ENCODE results near the gene STIM1. TPM values are rescaled to one million over a fixed set of nuclear protein-coding genes. Genes with fewer than 3 reads are reported as not detected.

The STIM1 gene
- total RNA-seq, 1 experiment from 2014 or later = 28.3 TPM

GRCh38 chr11:3926458-3927095 lies 71.1 kb downstream of the STIM1 start:
- no peak overlapping the region for H3K27ac ChIP-seq
- H3K9me3 ChIP-seq (ENCODE audit: insufficient read depth, low read depth) = no peaks in the 10 kb centered on the region
- TF ChIP-seq EZH2 (IDR thresholded peaks at IDR 0.05; ENCODE audit: low read depth) = no peak
- TF ChIP-seq, protein P1, sequence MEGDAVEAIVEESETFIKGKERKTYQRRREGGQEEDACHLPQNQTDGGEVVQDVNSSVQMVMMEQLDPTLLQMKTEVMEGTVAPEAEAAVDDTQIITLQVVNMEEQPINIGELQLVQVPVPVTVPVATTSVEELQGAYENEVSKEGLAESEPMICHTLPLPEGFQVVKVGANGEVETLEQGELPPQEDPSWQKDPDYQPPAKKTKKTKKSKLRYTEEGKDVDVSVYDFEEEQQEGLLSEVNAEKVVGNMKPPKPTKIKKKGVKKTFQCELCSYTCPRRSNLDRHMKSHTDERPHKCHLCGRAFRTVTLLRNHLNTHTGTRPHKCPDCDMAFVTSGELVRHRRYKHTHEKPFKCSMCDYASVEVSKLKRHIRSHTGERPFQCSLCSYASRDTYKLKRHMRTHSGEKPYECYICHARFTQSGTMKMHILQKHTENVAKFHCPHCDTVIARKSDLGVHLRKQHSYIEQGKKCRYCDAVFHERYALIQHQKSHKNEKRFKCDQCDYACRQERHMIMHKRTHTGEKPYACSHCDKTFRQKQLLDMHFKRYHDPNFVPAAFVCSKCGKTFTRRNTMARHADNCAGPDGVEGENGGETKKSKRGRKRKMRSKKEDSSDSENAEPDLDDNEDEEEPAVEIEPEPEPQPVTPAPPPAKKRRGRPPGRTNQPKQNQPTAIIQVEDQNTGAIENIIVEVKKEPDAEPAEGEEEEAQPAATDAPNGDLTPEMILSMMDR (conservative IDR thresholded peaks at IDR 0.05) = no peak
- ChIA-PET CTCF (no interaction called here), POLR2A (ENCODE audit: unreplicated experiment) (no interaction called here)
- H3K36me3 ChIP-seq (ENCODE audit: low read depth) = no peaks in the 10 kb centered on the region
- no peak overlapping the region for H3K4me2 ChIP-seq
- no peaks in the 10 kb centered on the region for H3K9me2 ChIP-seq (ENCODE audit: insufficient read depth)
- no peak overlapping the region for H3K4me3 ChIP-seq
- no peaks in the 10 kb centered on the region for H3K79me2 ChIP-seq (ENCODE audit: low read depth)
- BruUV-seq (replicated peaks) = no TSS peak
- DNase-seq = no peak
- H3K27me3 ChIP-seq (ENCODE audit: insufficient read depth, low read depth) = no peaks in the 10 kb centered on the region
- intact Hi-C loops (cut with micrococcal nuclease; ENCODE audit: unreplicated experiment) = no loop called here
- no peaks in the 10 kb centered on the region for H4K20me1 ChIP-seq (ENCODE audit: insufficient read depth)
- H2AFZ ChIP-seq = no peak overlapping the region
- no peaks in the 10 kb centered on the region for H3F3A ChIP-seq (ENCODE audit: insufficient read depth, low read depth)
- no peaks in the 10 kb centered on the region; the same call in 1 of the 2 replicates for H3K4me1 ChIP-seq (replicated peaks; ENCODE audit: insufficient read depth)

- Histone ChIP-seq H3K4me2 (no peak overlapping the region), H3K4me3 (no peak overlapping the region), H3K36me3 (ENCODE audit: low read depth) (no peaks in the 10 kb centered on the region), H3K27ac (no peak overlapping the region), H3K9me3 (ENCODE audit: insufficient read depth, low read depth) (no peaks in the 10 kb centered on the region), H3F3A (ENCODE audit: insufficient read depth, low read depth) (no peaks in the 10 kb centered on the region), H3K27me3 (ENCODE audit: insufficient read depth, low read depth) (no peaks in the 10 kb centered on the region), H3K79me2 (ENCODE audit: low read depth) (no peaks in the 10 kb centered on the region), H3K4me1 (replicated peaks; ENCODE audit: insufficient read depth) (no peaks in the 10 kb centered on the region; the same call in 1 of the 2 replicates), H4K20me1 (ENCODE audit: insufficient read depth) (no peaks in the 10 kb centered on the region), H3K9me2 (ENCODE audit: insufficient read depth) (no peaks in the 10 kb centered on the region), H2AFZ (no peak overlapping the region)
- intact Hi-C loops (cut with micrococcal nuclease; ENCODE audit: unreplicated experiment) = no loop called here
- DNase-seq = no peak
- BruUV-seq (replicated peaks) = no TSS peak
- ChIA-PET POLR2A (ENCODE audit: unreplicated experiment) (no interaction called here), CTCF (interaction anchor here (0.7 kb wide), 1 partner anchor 72 kb away, joined by 3 read pairs; no protein-coding TSS in a partner anchor)
- TF ChIP-seq EZH2 (IDR thresholded peaks at IDR 0.05; ENCODE audit: low read depth) = no peak
- TF ChIP-seq, protein P1 (conservative IDR thresholded peaks at IDR 0.05) = no peak
Observed at GRCh38 chr11:3927129-3927796, 71.8 kb downstream of the STIM1 start.

DNA sequence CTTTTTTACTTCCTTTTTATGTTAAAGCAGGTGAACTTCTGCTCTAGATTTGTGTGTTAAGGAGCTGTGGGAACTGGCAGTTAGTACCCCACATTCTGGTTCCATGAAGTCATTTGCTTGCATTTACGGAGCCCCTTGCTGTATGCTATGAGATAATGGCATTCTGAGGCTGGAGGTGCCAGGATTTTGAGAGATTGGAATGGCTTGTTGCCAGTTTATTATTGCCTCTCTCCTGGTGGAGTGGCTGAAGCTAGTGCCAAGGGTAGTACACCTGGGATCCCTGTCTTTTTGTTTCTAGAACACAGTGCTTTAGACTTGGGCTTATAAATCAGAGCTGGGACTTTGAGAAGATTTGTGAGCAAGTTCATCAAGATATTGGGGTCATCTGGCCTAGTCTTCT lies 73.8 kb downstream of the STIM1 start:
- Histone ChIP-seq H3K9me3 (ENCODE audit: insufficient read depth, low read depth) (no peaks in the 10 kb centered on the region), H3F3A (ENCODE audit: insufficient read depth, low read depth) (no peaks in the 10 kb centered on the region), H3K4me3 (no peak overlapping the region), H3K27ac (no peak overlapping the region), H3K36me3 (ENCODE audit: low read depth) (no peaks in the 10 kb centered on the region), H4K20me1 (ENCODE audit: insufficient read depth) (no peaks in the 10 kb centered on the region), H3K79me2 (ENCODE audit: low read depth) (no peaks in the 10 kb centered on the region), H2AFZ (no peak overlapping the region), H3K9me2 (ENCODE audit: insufficient read depth) (no peaks in the 10 kb centered on the region), H3K4me2 (no peak overlapping the region), H3K27me3 (ENCODE audit: insufficient read depth, low read depth) (no peaks in the 10 kb centered on the region), H3K4me1 (replicated peaks; ENCODE audit: insufficient read depth) (no peaks in the 10 kb centered on the region)
- ChIA-PET CTCF (no interaction called here), POLR2A (ENCODE audit: unreplicated experiment) (no interaction called here)
- intact Hi-C loops (cut with micrococcal nuclease; ENCODE audit: unreplicated experiment) = no loop called here
- TF ChIP-seq, protein P1 (conservative IDR thresholded peaks at IDR 0.05) = no peak
- no peak for TF ChIP-seq EZH2 (IDR thresholded peaks at IDR 0.05; ENCODE audit: low read depth)
- BruUV-seq (replicated peaks) = no TSS peak
- DNase-seq = no peak
